ENCODE data around the gene WDR54. TPM values are rescaled to one million over a fixed set of nuclear protein-coding genes. Genes with fewer than 3 reads are reported as not detected.
A peak's percentile ranks its signal among the peaks of the same experiment; 100 is the strongest.
"Not testable (repeated sequence)": the region's sequence is repeated elsewhere in the genome, so short reads cannot be mapped to it uniquely, and the experiment has no call there.

WDR54 gene
- total and polyA plus RNA-seq, 2 donors (not counting 3 experiments of a cell fraction or from before 2014, with no cell fraction given), result 21.7 to 46.3 TPM

DNA sequence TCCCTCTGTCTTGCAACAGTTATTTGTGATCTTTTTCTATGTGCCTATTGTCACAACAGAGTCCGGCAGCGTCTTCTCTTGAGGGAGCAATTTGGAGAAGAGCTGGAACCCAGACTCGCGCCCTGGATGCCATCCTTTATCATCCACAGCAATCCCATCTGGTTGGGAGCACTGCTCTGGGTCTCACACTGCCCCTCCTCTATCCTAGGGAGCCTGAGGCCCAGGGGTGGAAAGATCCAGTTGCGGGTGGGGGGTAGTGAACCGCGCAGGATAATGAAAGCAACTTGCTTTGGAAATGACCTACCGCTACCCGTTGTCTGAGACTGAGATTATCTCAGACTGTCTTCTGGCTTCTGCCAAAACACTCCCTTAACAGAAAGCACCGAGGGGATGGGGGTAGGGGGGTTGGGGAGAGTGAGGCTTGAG, 37.4 kb downstream of the WDR54 start:
- Histone ChIP-seq H3K36me3 (ENCODE audit: control insufficient read depth in 2 of 2, extremely low read depth in 1 of 2, insufficient read depth in 2 of 2, low read length in 2 of 2) (peaks cover 0 to 12% of the 10 kb centered on the region in 2 experiments), H3K9me3 (replicated peaks; ENCODE audit: control insufficient read depth, insufficient read depth, low read length) (no peaks in the 10 kb centered on the region), H3K4me1 (ENCODE audit: control insufficient read depth, extremely low read depth, insufficient read depth, low read length) (peaks cover 22% of the 10 kb centered on the region), H3K27ac (ENCODE audit: insufficient read depth, low read depth, low read length) (peak overlapping the region; percentile 8), H3K9me1 (replicated peaks; ENCODE audit: control insufficient read depth, extremely low read depth, insufficient read depth, low read length) (no peaks in the 10 kb centered on the region), H3K27me3 (ENCODE audit: control insufficient read depth in 2 of 2, insufficient read depth in 2 of 2, low read length in 2 of 2) (no peaks in the 10 kb centered on the region), H2AFZ (ENCODE audit: low read depth, low read length) (no peak overlapping the region), H3K4me2 (ENCODE audit: insufficient read depth, low read length) (peak overlapping the region; percentile 84), H3K79me2 (ENCODE audit: control insufficient read depth, insufficient read depth, low read length) (peaks cover 7% of the 10 kb centered on the region), H4K20me1 (replicated peaks; ENCODE audit: control insufficient read depth, extremely low read depth, insufficient read depth, low read length) (no peaks in the 10 kb centered on the region), H3K9ac (replicated peaks; ENCODE audit: extremely low read depth, insufficient read depth, low read length) (peak overlapping the region; percentile 74), H3K4me3 (replicated peaks in 1 of 3; ENCODE audit: insufficient read depth in 1 of 3, low read depth in 1 of 3, low read length in 3 of 3) (peak overlapping the region; percentile 80 to 87 (median 82))
- CTCF ChIA-PET, result interaction anchor here (0.7 to 2.3 kb wide), 8 partner anchors 9 to 124 kb away, joined by 3 to 7 read pairs (median 3); partner anchors contain the start of genes CCDC142, LBX2 and TTC31
- DNase-seq (ENCODE audit: low read depth, low spot score) (no peak), FAIRE-seq (no peak)
- POLR2A ChIA-PET, result interaction anchor here (0.9 to 1.3 kb wide), 3 partner anchors 9 to 71 kb away, joined by 3 read pairs; partner anchors contain the start of gene HTRA2
- TF ChIP-seq, protein P1, sequence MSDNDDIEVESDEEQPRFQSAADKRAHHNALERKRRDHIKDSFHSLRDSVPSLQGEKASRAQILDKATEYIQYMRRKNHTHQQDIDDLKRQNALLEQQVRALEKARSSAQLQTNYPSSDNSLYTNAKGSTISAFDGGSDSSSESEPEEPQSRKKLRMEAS (IDR thresholded peaks at IDR 0.05; ENCODE audit: insufficient read depth, insufficient read length), result no peak
- TF ChIP-seq CTCF (IDR thresholded peaks at IDR 0.05; ENCODE audit: extremely low read depth in 1 of 2, insufficient read depth in 1 of 2, low read depth in 1 of 2, low read length in 2 of 2) (no peak), EZH2 (IDR thresholded peaks at IDR 0.05; ENCODE audit: borderline replicate concordance, low read depth, low read length, severe bottlenecking) (no peak), POLR2AphosphoS5 (IDR thresholded peaks at IDR 0.05; ENCODE audit: insufficient read depth, low read depth, low read length) (no peak), FOS (IDR thresholded peaks at IDR 0.05; ENCODE audit: borderline replicate concordance, insufficient read depth, low read length) (no peak), MYC (IDR thresholded peaks at IDR 0.05; ENCODE audit: low read depth, low read length) (no peak)
- dilution Hi-C loops (cut with MboI; ENCODE audit: extremely low pct_ligation_motif_present, low sequenced_read_pairs), result no loop called here
- intact Hi-C loops (cut with micrococcal nuclease), result loop anchor here (1.0 kb wide), 2 partner anchors 23 to 70 kb away; partner anchors contain the start of genes AUP1, CCDC142 and HTRA2
- no TSS peak for BruUV-seq (replicated peaks)

DNA sequence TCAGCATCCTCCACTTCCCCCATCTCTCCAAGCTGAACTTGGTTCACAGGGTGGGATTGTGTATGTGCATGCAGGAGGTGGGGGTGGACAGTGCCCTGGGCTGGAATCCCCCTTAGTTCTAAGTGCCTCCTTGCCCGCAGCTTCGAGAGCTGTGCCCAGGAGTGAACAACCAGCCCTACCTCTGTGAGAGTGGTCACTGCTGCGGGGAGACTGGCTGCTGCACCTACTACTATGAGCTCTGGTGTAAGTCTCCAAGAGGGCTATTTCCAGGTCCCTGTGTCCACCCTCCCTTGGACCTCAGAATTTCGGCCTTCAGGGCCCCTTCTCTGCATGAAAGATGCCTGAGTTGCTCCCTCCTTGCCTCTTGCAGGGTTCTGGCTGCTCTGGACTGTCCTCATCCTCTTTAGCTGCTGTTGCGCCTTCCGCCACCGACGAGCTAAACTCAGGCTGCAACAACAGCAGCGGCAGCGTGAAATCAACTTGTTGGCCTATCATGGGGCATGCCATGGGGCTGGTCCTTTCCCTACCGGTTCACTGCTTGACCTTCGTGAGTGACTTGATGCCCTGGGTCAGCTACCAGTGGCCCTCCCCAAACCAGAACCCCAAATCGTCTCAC, 38.1 kb downstream of the WDR54 start:
- DNase-seq (ENCODE audit: low read depth, low spot score); BruUV-seq (replicated peaks); H3K27ac ChIP-seq (ENCODE audit: insufficient read depth, low read depth, low read length); H2AFZ ChIP-seq (ENCODE audit: low read depth, low read length); dilution Hi-C loops (cut with MboI; ENCODE audit: extremely low pct_ligation_motif_present, low sequenced_read_pairs); H3K27me3 ChIP-seq (ENCODE audit: control insufficient read depth in 2 of 2, insufficient read depth in 2 of 2, low read length in 2 of 2); FAIRE-seq; H4K20me1 ChIP-seq (replicated peaks; ENCODE audit: control insufficient read depth, extremely low read depth, insufficient read depth, low read length); H3K9me1 ChIP-seq (replicated peaks; ENCODE audit: control insufficient read depth, extremely low read depth, insufficient read depth, low read length); H3K9me3 ChIP-seq (replicated peaks; ENCODE audit: control insufficient read depth, insufficient read depth, low read length); H3K9ac ChIP-seq (replicated peaks; ENCODE audit: extremely low read depth, insufficient read depth, low read length); intact Hi-C loops (cut with micrococcal nuclease); H3K4me3 ChIP-seq (replicated peaks in 1 of 3; ENCODE audit: insufficient read depth in 1 of 3, low read depth in 1 of 3, low read length in 3 of 3): not testable (repeated sequence)
- Histone ChIP-seq H3K79me2 (ENCODE audit: control insufficient read depth, insufficient read depth, low read length) (peaks cover 14% of the 10 kb centered on the region), H3K4me2 (ENCODE audit: insufficient read depth, low read length) (peak overlapping the region; percentile 37), H3K36me3 (ENCODE audit: control insufficient read depth in 2 of 2, extremely low read depth in 1 of 2, insufficient read depth in 2 of 2, low read length in 2 of 2) (peaks cover 0 to 12% of the 10 kb centered on the region in 2 experiments), H3K4me1 (ENCODE audit: control insufficient read depth, extremely low read depth, insufficient read depth, low read length) (peaks cover 26% of the 10 kb centered on the region)
- POLR2A ChIA-PET, result interaction anchor here (1.1 kb wide), 1 partner anchor 8 kb away, joined by 3 read pairs; no protein-coding TSS in a partner anchor
- CTCF ChIA-PET, result interaction anchor here (1.0 to 2.3 kb wide), 3 partner anchors 9 to 125 kb away, joined by 3 to 7 read pairs (median 4); no protein-coding TSS in a partner anchor

GRCh38 chr2:74460187-74460586, 38.7 kb downstream of the WDR54 start:
- CTCF ChIA-PET; H3K4me3 ChIP-seq (replicated peaks in 1 of 3; ENCODE audit: insufficient read depth in 1 of 3, low read depth in 1 of 3, low read length in 3 of 3); BruUV-seq (replicated peaks); FAIRE-seq; H3K4me2 ChIP-seq (ENCODE audit: insufficient read depth, low read length); dilution Hi-C loops (cut with MboI; ENCODE audit: extremely low pct_ligation_motif_present, low sequenced_read_pairs); H3K27me3 ChIP-seq (ENCODE audit: control insufficient read depth in 2 of 2, insufficient read depth in 2 of 2, low read length in 2 of 2); POLR2A ChIA-PET; H4K20me1 ChIP-seq (replicated peaks; ENCODE audit: control insufficient read depth, extremely low read depth, insufficient read depth, low read length); H3K27ac ChIP-seq (ENCODE audit: insufficient read depth, low read depth, low read length); H3K9ac ChIP-seq (replicated peaks; ENCODE audit: extremely low read depth, insufficient read depth, low read length); DNase-seq (ENCODE audit: low read depth, low spot score); H2AFZ ChIP-seq (ENCODE audit: low read depth, low read length); H3K9me1 ChIP-seq (replicated peaks; ENCODE audit: control insufficient read depth, extremely low read depth, insufficient read depth, low read length); intact Hi-C loops (cut with micrococcal nuclease); H3K9me3 ChIP-seq (replicated peaks; ENCODE audit: control insufficient read depth, insufficient read depth, low read length): not testable (repeated sequence)
- Histone ChIP-seq H3K4me1 (ENCODE audit: control insufficient read depth, extremely low read depth, insufficient read depth, low read length) (peaks cover 25% of the 10 kb centered on the region), H3K36me3 (ENCODE audit: control insufficient read depth in 2 of 2, extremely low read depth in 1 of 2, insufficient read depth in 2 of 2, low read length in 2 of 2) (peaks cover 0 to 12% of the 10 kb centered on the region in 2 experiments), H3K79me2 (ENCODE audit: control insufficient read depth, insufficient read depth, low read length) (peaks cover 17% of the 10 kb centered on the region)
